ENCODE data around the gene GAS2L2.

GAS2L2 gene

GRCh38 chr17:35745246-35745645, 7.8 kb downstream of the GAS2L2 start:
- no peaks in the 10 kb centered on the region for H3K36me3 Mint-ChIP-seq (ENCODE audit: low read depth)
- H3K4me1 Mint-ChIP-seq, result peaks cover 28% of the 10 kb centered on the region
- no peaks in the 10 kb centered on the region for H3K9me3 Mint-ChIP-seq
- ATAC-seq (no peak), DNase-seq (no peak)
- H3K4me3 Mint-ChIP-seq, result no peak overlapping the region
- peaks cover 51% of the 10 kb centered on the region for H3K27me3 Mint-ChIP-seq
- H3K27ac Mint-ChIP-seq, result no peak overlapping the region

GRCh38 chr17:35744830-35745229, 8.2 kb downstream of the GAS2L2 start:
- DNase-seq (no peak), ATAC-seq (no peak)
- Mint-ChIP-seq H3K9me3 (no peaks in the 10 kb centered on the region), H3K36me3 (ENCODE audit: low read depth) (no peaks in the 10 kb centered on the region), H3K27me3 (peaks cover 49% of the 10 kb centered on the region), H3K27ac (no peak overlapping the region), H3K4me1 (peaks cover 25% of the 10 kb centered on the region), H3K4me3 (no peak overlapping the region)

GRCh38 chr17:35743626-35744328, 9.3 kb downstream of the GAS2L2 start:
- Mint-ChIP-seq H3K36me3 (ENCODE audit: low read depth) (no peaks in the 10 kb centered on the region), H3K4me1 (peaks cover 16% of the 10 kb centered on the region), H3K9me3 (no peaks in the 10 kb centered on the region), H3K4me3 (no peak overlapping the region), H3K27me3 (peaks cover 42% of the 10 kb centered on the region), H3K27ac (no peak overlapping the region)
- ATAC-seq (no peak), DNase-seq (peak; percentile 39)

GRCh38 chr17:35742896-35743477, 10.1 kb downstream of the GAS2L2 start:
- ATAC-seq (no peak), DNase-seq (no peak)
- Mint-ChIP-seq H3K36me3 (ENCODE audit: low read depth) (no peaks in the 10 kb centered on the region), H3K4me1 (peaks cover 8% of the 10 kb centered on the region), H3K4me3 (no peak overlapping the region), H3K27me3 (peaks cover 38% of the 10 kb centered on the region), H3K27ac (no peak overlapping the region), H3K9me3 (no peaks in the 10 kb centered on the region)

- no peak for ATAC-seq
- H3K27me3 Mint-ChIP-seq, result peaks cover 38% of the 10 kb centered on the region
- peaks cover 7% of the 10 kb centered on the region for H3K4me1 Mint-ChIP-seq
- H3K4me3 Mint-ChIP-seq, result no peak overlapping the region
- H3K9me3 Mint-ChIP-seq, result no peaks in the 10 kb centered on the region
- no peak for DNase-seq
- no peaks in the 10 kb centered on the region for H3K36me3 Mint-ChIP-seq (ENCODE audit: low read depth)
- H3K27ac Mint-ChIP-seq, result no peak overlapping the region
Measured at GRCh38 chr17:35742496-35742895, 10.5 kb downstream of the GAS2L2 start.

GRCh38 chr17:35740997-35741931, 11.8 kb downstream of the GAS2L2 start:
- H3K9me3 Mint-ChIP-seq, result no peaks in the 10 kb centered on the region
- peak; percentile 47 for ATAC-seq
- no peak overlapping the region for H3K27ac Mint-ChIP-seq
- H3K27me3 Mint-ChIP-seq, result peaks cover 38% of the 10 kb centered on the region
- H3K36me3 Mint-ChIP-seq (ENCODE audit: low read depth), result no peaks in the 10 kb centered on the region
- no peak for DNase-seq
- H3K4me1 Mint-ChIP-seq, result peaks cover 7% of the 10 kb centered on the region
- peak overlapping the region; percentile 61 for H3K4me3 Mint-ChIP-seq

GRCh38 chr17:35740216-35740615, 12.8 kb downstream of the GAS2L2 start:
- DNase-seq, result no peak
- H3K27me3 Mint-ChIP-seq, result peaks cover 38% of the 10 kb centered on the region

GRCh38 chr17:35738519-35739133, 14.4 kb downstream of the GAS2L2 start:
- no peaks in the 10 kb centered on the region for H3K36me3 Mint-ChIP-seq (ENCODE audit: low read depth)
- no peak for ATAC-seq

More at GRCh38 chr17:35740216-35740615, 12.8 kb downstream of the GAS2L2 start:
- Mint-ChIP-seq H3K27ac (no peak overlapping the region), H3K36me3 (ENCODE audit: low read depth) (no peaks in the 10 kb centered on the region), H3K4me3 (no peak overlapping the region), H3K9me3 (no peaks in the 10 kb centered on the region), H3K4me1 (peaks cover 7% of the 10 kb centered on the region)
- peak; percentile 8 for ATAC-seq

GRCh38 chr17:35736236-35736635, 16.8 kb downstream of the GAS2L2 start:
- Mint-ChIP-seq H3K9me3 (no peaks in the 10 kb centered on the region), H3K27ac (no peak overlapping the region), H3K4me3 (no peak overlapping the region), H3K36me3 (ENCODE audit: low read depth) (no peaks in the 10 kb centered on the region), H3K4me1 (peaks cover 5% of the 10 kb centered on the region), H3K27me3 (peaks cover 11% of the 10 kb centered on the region)
- DNase-seq (no peak), ATAC-seq (no peak)

More at GRCh38 chr17:35738519-35739133, 14.4 kb downstream of the GAS2L2 start:
- peaks cover 7% of the 10 kb centered on the region for H3K4me1 Mint-ChIP-seq
- no peak overlapping the region for H3K27ac Mint-ChIP-seq
- DNase-seq, result no peak
- peaks cover 31% of the 10 kb centered on the region for H3K27me3 Mint-ChIP-seq
- no peaks in the 10 kb centered on the region for H3K9me3 Mint-ChIP-seq
- H3K4me3 Mint-ChIP-seq, result no peak overlapping the region

- no peaks in the 10 kb centered on the region for H3K36me3 Mint-ChIP-seq (ENCODE audit: low read depth)
- DNase-seq (no peak), ATAC-seq (no peak)
- no peaks in the 10 kb centered on the region for H3K9me3 Mint-ChIP-seq
- peaks cover 11% of the 10 kb centered on the region for H3K4me1 Mint-ChIP-seq
- no peak overlapping the region for H3K4me3 Mint-ChIP-seq
- H3K27ac Mint-ChIP-seq, result no peak overlapping the region
- H3K27me3 Mint-ChIP-seq, result peaks cover 6% of the 10 kb centered on the region
Measured at GRCh38 chr17:35735036-35735805, 17.8 kb downstream of the GAS2L2 start.

GRCh38 chr17:35734396-35734795, 18.6 kb downstream of the GAS2L2 start:
- no peaks in the 10 kb centered on the region for H3K9me3 Mint-ChIP-seq
- H3K27me3 Mint-ChIP-seq, result no peaks in the 10 kb centered on the region
- no peak for ATAC-seq
- peaks cover 11% of the 10 kb centered on the region for H3K4me1 Mint-ChIP-seq
- H3K4me3 Mint-ChIP-seq, result no peak overlapping the region
- H3K36me3 Mint-ChIP-seq (ENCODE audit: low read depth), result no peaks in the 10 kb centered on the region
- no peak overlapping the region for H3K27ac Mint-ChIP-seq
- no peak for DNase-seq

GRCh38 chr17:35733366-35733765, 19.7 kb downstream of the GAS2L2 start:
- Mint-ChIP-seq H3K36me3 (ENCODE audit: low read depth) (no peaks in the 10 kb centered on the region), H3K9me3 (no peaks in the 10 kb centered on the region), H3K4me3 (peak overlapping the region; percentile 16), H3K27ac (no peak overlapping the region), H3K27me3 (no peaks in the 10 kb centered on the region), H3K4me1 (peaks cover 11% of the 10 kb centered on the region)
- DNase-seq (no peak), ATAC-seq (no peak)

- Mint-ChIP-seq H3K27ac (no peak overlapping the region), H3K27me3 (no peaks in the 10 kb centered on the region), H3K4me1 (peaks cover 11% of the 10 kb centered on the region), H3K4me3 (peak overlapping the region; percentile 66), H3K36me3 (ENCODE audit: low read depth) (no peaks in the 10 kb centered on the region), H3K9me3 (no peaks in the 10 kb centered on the region)
- no peak for DNase-seq
- no peak for ATAC-seq
Measured at GRCh38 chr17:35732806-35733136, 20.3 kb downstream of the GAS2L2 start.
